ENCODE results near the gene PLIN4.

PLIN4 gene

DNA sequence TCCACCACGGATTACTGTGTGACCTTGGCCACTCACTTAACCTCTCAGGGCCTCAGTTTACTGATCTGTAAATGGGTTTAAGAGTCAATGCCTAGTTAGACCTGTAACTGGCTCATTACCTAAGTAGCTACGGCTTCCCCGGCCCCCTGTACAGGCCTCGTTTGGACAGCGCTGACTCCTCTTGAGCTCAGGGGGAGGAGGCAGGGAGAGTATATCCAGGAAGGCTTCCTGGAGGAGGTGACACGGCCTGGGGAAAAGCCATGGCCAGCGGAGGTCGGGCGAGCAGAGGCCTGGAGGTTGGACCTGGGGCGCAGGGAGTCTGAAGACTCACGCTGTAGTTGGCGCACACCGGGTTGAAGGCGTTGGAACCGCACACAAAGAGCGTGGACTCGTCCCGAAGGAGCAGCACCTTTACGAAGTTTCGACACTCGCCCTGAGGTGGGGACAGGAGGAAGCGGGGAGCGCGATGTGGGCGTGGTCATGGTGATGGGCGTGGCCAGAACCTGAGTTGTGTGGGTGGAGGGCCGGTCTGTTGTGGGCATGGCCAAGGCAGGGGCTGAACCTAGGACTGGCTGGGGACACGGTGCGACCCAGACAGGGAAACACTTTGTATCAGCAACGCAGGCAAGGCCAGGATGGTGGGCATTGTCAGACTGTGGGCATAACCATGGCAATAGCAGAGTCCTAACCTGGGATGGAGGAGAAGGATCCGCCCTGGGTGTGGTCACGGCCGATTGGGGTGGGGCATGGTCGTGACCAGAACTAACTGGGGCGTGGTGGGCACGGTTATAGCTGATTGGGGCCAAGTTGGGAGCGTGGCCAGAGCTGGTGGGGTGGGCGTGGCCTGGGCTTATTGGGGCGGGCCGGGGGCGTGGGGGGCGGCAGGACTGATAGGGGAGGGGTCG is 37.6 kb upstream of the PLIN4 start:
- no peaks in the 10 kb centered on the region for H3K36me3 ChIP-seq (ENCODE audit: control insufficient read depth in 1 of 2, insufficient read depth in 2 of 2, low read length in 2 of 2)
- peaks cover 0 to 3% of the 10 kb centered on the region in 2 donors for H3K4me1 ChIP-seq (ENCODE audit: control insufficient read depth in 1 of 2, insufficient read depth in 2 of 2, low read length in 2 of 2)
- no peaks in the 10 kb centered on the region for H3K9me3 ChIP-seq (ENCODE audit: control insufficient read depth in 1 of 2, low read length in 2 of 2)
- H3K27me3 ChIP-seq (ENCODE audit: low read depth, low read length): no peaks in the 10 kb centered on the region
- no peak overlapping the region for H3K27ac ChIP-seq (ENCODE audit: low read length)
- H3K4me3 ChIP-seq (ENCODE audit: low read depth in 1 of 2, low read length in 2 of 2): no peak overlapping the region

DNA sequence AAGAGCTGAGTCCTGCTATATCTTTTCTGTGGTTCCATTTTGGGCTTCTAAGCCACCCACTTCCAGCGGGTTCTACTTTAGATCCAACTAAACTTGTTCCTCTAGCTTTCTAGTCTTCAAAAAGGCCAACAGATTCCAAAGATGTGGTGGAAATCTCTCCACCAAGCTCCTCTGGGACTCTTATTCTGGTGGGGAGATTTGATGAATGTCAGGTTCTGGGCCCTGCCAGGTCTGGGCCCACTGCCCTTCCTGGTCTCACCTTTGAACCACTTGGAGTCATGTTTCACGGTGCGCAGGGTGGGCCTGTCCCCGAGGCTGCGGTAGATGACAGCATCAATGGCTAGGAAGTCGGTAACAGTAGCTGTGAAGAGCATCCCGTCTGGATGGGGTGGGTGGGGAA is 36.4 kb upstream of the PLIN4 start:
- H3K36me3 ChIP-seq (ENCODE audit: control insufficient read depth in 1 of 2, insufficient read depth in 2 of 2, low read length in 2 of 2): no peaks in the 10 kb centered on the region

DNA sequence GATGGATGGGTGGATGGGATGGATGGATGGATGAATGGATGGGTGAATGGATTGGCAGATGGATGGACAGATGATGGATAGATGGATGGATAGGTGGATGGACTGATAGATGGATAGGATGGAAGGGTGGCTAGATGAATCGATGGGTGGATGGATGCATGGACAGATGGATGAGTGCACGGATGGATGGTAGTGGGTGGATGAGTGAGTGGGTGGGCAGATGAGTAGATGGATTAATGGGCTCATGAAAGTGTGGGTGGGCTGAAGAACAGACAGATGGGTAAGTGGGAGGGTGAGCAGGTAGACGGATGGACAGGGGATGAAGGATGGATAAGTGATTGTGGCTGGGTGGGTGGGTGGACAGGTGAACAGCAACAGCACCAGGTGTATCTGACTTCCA is 35.5 kb upstream of the PLIN4 start:
- Histone ChIP-seq H3K27ac (ENCODE audit: low read length) (no peak overlapping the region), H3K9me3 (ENCODE audit: control insufficient read depth in 1 of 2, low read length in 2 of 2) (no peaks in the 10 kb centered on the region), H3K4me3 (ENCODE audit: low read depth in 1 of 2, low read length in 2 of 2) (no peak overlapping the region), H3K4me1 (ENCODE audit: control insufficient read depth in 1 of 2, insufficient read depth in 2 of 2, low read length in 2 of 2) (peaks cover 0 to 3% of the 10 kb centered on the region in 2 donors), H3K36me3 (ENCODE audit: control insufficient read depth in 1 of 2, insufficient read depth in 2 of 2, low read length in 2 of 2) (no peaks in the 10 kb centered on the region), H3K27me3 (ENCODE audit: low read depth, low read length) (no peaks in the 10 kb centered on the region)

More for the DNA sequence above, 36.4 kb upstream of the PLIN4 start:
- Histone ChIP-seq H3K27ac (ENCODE audit: low read length) (no peak overlapping the region), H3K4me1 (ENCODE audit: control insufficient read depth in 1 of 2, insufficient read depth in 2 of 2, low read length in 2 of 2) (peaks cover 0 to 3% of the 10 kb centered on the region in 2 donors), H3K9me3 (ENCODE audit: control insufficient read depth in 1 of 2, low read length in 2 of 2) (no peaks in the 10 kb centered on the region), H3K27me3 (ENCODE audit: low read depth, low read length) (no peaks in the 10 kb centered on the region), H3K4me3 (ENCODE audit: low read depth in 1 of 2, low read length in 2 of 2) (no peak overlapping the region)

DNA sequence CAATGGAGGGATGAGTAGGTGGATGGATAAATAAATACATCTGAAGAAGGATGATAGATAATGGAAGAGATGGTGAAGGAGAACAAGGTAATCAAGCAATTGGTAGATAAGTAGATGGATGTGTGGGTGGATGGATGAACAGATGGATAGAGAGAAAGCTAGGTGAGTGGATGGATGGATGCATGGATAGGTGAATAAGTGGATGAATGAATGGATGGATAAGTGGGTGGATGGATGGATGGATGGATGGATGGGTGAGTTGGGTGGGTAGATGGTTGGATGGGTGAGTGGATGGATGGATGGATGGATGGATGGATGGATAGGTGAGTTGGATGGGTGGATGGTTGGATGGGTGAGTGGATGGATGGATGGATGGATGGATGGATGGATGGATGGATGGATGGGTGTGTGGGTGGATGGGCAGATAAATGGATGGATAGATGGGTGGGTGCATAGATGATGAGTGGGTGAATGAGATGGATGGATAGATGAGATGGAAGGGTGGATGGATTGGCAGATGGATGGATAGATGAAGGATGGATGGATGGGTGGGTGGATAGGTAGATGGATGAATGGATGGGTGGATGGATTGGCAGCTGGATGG is 34.9 kb upstream of the PLIN4 start:
- H3K4me3 ChIP-seq (ENCODE audit: low read depth in 1 of 2, low read length in 2 of 2): no peak overlapping the region
- H3K27me3 ChIP-seq (ENCODE audit: low read depth, low read length): no peaks in the 10 kb centered on the region
- H3K27ac ChIP-seq (ENCODE audit: low read length): no peak overlapping the region
- H3K9me3 ChIP-seq (ENCODE audit: control insufficient read depth in 1 of 2, low read length in 2 of 2): no peaks in the 10 kb centered on the region
- H3K4me1 ChIP-seq (ENCODE audit: control insufficient read depth in 1 of 2, insufficient read depth in 2 of 2, low read length in 2 of 2): peaks cover 0 to 3% of the 10 kb centered on the region in 2 donors
- no peaks in the 10 kb centered on the region for H3K36me3 ChIP-seq (ENCODE audit: control insufficient read depth in 1 of 2, insufficient read depth in 2 of 2, low read length in 2 of 2)

DNA sequence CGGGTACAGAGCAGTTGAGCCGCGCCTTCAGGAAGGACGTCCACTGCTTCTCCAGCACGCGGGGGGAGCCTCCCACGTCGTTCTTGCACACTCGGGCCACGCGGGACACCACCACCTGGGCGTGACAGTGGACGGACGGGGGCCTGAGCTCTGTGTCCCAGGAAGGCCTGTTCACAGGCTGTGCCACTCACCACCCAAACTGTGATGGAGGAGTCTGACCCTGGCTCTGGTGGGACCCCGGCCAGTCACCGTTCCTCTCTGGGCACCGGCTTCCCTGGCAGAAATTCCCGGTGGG is 34.2 kb upstream of the PLIN4 start:
- no peaks in the 10 kb centered on the region for H3K9me3 ChIP-seq (ENCODE audit: control insufficient read depth in 1 of 2, low read length in 2 of 2)
- H3K27me3 ChIP-seq (ENCODE audit: low read depth, low read length): no peaks in the 10 kb centered on the region
- H3K36me3 ChIP-seq (ENCODE audit: control insufficient read depth in 1 of 2, insufficient read depth in 2 of 2, low read length in 2 of 2): no peaks in the 10 kb centered on the region
- H3K4me3 ChIP-seq (ENCODE audit: low read depth in 1 of 2, low read length in 2 of 2): no peak overlapping the region
- no peak overlapping the region for H3K27ac ChIP-seq (ENCODE audit: low read length)
- H3K4me1 ChIP-seq (ENCODE audit: control insufficient read depth in 1 of 2, insufficient read depth in 2 of 2, low read length in 2 of 2): no peaks in the 10 kb centered on the region

DNA sequence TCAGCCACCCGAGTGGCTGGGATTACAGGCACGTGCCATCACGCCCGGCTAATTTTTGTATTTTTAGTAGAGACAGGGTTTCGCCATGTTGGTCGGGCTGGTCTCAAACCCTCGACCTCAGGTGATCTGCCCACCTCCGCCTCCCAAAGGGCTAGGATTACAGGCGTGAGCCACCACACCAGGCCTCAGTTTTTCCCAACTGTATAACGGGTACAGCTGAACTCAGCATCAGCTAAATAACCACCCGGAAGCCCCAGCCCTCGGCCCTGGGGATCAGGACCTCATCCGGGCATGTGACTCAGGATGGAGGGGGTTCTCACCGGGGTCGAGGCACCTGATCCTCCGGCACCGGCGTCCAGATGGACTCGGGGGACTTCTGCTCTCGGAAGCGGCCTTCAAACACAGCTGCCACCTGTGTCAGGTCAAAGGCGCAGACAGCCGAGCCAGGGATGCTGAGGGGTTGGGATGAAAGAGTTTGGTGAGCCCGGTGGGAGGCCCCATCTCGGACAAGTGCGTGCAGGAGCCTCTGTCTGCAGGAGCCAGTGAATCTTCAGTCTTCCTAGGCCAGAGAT is 32.3 kb upstream of the PLIN4 start:
- H3K9me3 ChIP-seq (ENCODE audit: control insufficient read depth in 1 of 2, low read length in 2 of 2): no peaks in the 10 kb centered on the region
- no peak overlapping the region for H3K4me3 ChIP-seq (ENCODE audit: low read depth in 1 of 2, low read length in 2 of 2)
- no peaks in the 10 kb centered on the region for H3K36me3 ChIP-seq (ENCODE audit: control insufficient read depth in 1 of 2, insufficient read depth in 2 of 2, low read length in 2 of 2)
- no peaks in the 10 kb centered on the region for H3K4me1 ChIP-seq (ENCODE audit: control insufficient read depth in 1 of 2, insufficient read depth in 2 of 2, low read length in 2 of 2)
- H3K27ac ChIP-seq (ENCODE audit: low read length): no peak overlapping the region
- no peaks in the 10 kb centered on the region for H3K27me3 ChIP-seq (ENCODE audit: low read depth, low read length)

DNA sequence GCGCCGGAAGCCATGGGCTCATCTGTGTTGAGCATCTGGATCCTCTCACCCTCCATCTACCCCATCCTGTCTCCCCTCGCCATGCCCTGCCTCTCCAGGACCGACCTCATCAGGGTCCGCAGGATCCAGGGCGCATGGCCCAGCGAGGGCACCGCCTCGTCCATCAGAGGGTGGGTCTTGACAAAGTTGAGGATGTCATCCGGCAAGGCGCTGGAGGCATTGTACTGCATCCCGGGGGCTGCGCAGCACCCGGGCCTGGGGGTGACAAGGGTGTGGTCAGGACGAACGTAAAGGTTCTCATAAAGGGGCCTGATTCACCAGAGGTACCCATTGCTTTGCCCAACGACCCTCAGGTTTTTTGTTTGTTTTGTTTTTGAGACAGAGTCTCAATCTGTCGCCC is 31.7 kb upstream of the PLIN4 start:
- H3K36me3 ChIP-seq (ENCODE audit: control insufficient read depth in 1 of 2, insufficient read depth in 2 of 2, low read length in 2 of 2): no peaks in the 10 kb centered on the region
- H3K27me3 ChIP-seq (ENCODE audit: low read depth, low read length): no peaks in the 10 kb centered on the region
- no peak overlapping the region for H3K27ac ChIP-seq (ENCODE audit: low read length)
- H3K4me1 ChIP-seq (ENCODE audit: control insufficient read depth in 1 of 2, insufficient read depth in 2 of 2, low read length in 2 of 2): no peaks in the 10 kb centered on the region
- H3K9me3 ChIP-seq (ENCODE audit: control insufficient read depth in 1 of 2, low read length in 2 of 2): no peaks in the 10 kb centered on the region
- H3K4me3 ChIP-seq (ENCODE audit: low read depth in 1 of 2, low read length in 2 of 2): no peak overlapping the region

DNA sequence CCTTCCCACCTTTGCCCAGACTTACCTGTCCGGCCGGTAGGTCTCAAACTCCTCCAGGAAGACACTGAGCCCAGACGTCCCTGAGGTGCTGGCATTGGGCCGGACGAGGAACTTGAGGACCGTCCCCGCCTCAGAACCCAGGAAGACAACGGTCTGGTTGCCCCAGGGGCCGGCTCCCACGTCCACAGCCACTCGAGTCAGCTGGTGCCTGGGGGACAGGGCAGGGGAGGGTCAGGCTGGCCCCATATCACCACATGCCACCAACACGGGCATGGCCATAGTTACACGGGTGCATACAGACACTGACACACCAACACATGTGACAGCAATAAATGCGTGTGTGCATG is 29.9 kb upstream of the PLIN4 start:
- Histone ChIP-seq H3K27me3 (ENCODE audit: low read depth, low read length) (no peaks in the 10 kb centered on the region), H3K4me3 (ENCODE audit: low read depth in 1 of 2, low read length in 2 of 2) (no peak overlapping the region), H3K4me1 (ENCODE audit: control insufficient read depth in 1 of 2, insufficient read depth in 2 of 2, low read length in 2 of 2) (no peaks in the 10 kb centered on the region), H3K36me3 (ENCODE audit: control insufficient read depth in 1 of 2, insufficient read depth in 2 of 2, low read length in 2 of 2) (no peaks in the 10 kb centered on the region), H3K27ac (ENCODE audit: low read length) (no peak overlapping the region), H3K9me3 (ENCODE audit: control insufficient read depth in 1 of 2, low read length in 2 of 2) (no peaks in the 10 kb centered on the region)

DNA sequence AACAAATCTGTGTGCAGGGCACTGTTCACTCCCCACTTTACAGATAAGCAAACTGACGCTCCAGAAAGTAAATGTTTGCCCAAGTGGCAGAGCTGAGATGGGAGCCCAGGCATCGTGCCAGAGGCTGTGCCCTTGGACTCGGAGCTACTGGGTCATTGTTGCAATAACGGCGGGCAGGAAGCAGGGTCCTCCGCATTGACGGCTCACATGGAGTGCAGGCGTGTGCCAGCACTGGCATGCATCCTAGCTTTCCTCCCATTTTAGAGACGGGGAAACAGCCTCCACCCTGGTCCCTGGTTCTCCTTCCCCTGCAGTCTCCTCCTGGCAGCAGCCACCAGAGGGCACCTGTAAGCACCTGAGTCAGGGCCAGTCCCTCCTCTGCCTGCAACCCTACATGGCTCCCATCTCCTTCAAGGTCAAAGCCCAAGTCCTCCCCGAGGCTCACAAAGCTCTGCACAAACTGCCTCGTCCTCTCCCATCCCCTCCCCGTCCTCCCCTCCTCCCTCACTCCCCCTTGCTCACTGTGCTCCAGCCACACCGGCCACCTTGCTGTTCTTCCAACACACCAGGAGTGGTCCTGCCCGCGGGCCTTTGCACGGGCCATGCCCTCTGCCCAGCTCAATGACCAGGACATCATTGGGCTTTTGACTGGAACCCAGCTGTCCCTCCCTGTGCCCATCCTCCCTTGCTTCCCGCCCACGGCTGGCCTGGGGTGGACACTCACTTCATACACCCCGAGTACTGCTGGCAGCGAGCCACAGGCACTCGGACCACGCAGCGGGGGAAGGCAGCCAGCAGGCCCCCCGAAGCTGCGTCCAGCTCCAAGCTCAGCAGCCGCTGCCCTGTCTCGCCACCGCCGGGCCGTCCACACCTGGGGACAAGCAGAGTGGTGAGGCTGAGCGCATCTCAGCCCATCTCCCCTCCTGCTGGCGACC is 29.3 kb upstream of the PLIN4 start:
- H3K36me3 ChIP-seq (ENCODE audit: control insufficient read depth in 1 of 2, insufficient read depth in 2 of 2, low read length in 2 of 2): no peaks in the 10 kb centered on the region
- H3K9me3 ChIP-seq (ENCODE audit: control insufficient read depth in 1 of 2, low read length in 2 of 2): no peaks in the 10 kb centered on the region
- no peaks in the 10 kb centered on the region for H3K4me1 ChIP-seq (ENCODE audit: control insufficient read depth in 1 of 2, insufficient read depth in 2 of 2, low read length in 2 of 2)
- H3K27ac ChIP-seq (ENCODE audit: low read length): no peak overlapping the region
- H3K27me3 ChIP-seq (ENCODE audit: low read depth, low read length): no peaks in the 10 kb centered on the region
- no peak overlapping the region for H3K4me3 ChIP-seq (ENCODE audit: low read depth in 1 of 2, low read length in 2 of 2)

DNA sequence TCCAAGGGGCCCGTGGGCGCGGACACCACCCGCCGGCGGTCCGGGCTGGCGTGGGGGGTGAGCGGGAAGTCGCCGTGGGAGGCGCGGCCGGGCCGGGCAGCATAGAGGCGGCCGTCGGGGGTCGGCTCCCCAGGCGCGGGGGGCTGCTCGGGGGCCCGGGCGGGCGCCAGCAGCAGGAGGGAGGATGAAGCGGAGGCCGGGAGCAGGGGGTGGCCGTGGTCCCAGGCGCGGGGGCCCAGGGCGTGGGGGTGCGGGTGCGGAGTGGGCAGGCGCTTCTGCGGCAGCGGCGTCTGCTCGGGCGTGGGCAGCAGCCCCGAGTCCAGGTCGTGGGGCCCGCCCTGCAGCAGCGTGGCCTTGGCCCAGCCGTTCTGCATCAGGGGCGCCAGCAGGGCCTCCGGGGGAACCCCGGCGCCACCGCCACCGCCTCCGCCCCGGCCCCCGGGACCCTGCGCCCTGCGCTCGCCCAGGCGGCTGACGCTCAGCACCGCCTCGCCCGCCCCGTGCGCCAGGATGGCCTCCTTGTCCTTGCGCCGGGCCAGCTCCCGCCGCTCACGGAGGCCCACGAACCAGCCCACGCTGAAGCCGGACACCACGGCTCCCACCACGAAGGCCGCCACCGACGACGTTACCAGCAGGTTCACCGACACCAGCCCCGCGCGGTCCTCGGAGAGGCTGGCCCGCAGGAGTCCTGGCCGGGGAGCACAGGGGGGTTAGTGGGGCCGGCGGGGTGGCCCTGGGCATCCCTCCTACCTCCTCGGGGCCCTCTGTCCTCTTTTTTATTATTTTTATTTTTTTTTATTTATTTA is 25.8 kb upstream of the PLIN4 start:
- no peaks in the 10 kb centered on the region for H3K4me1 ChIP-seq (ENCODE audit: control insufficient read depth in 1 of 2, insufficient read depth in 2 of 2, low read length in 2 of 2)
- H3K4me3 ChIP-seq (ENCODE audit: low read depth in 1 of 2, low read length in 2 of 2): no peak overlapping the region
- no peaks in the 10 kb centered on the region for H3K9me3 ChIP-seq (ENCODE audit: control insufficient read depth in 1 of 2, low read length in 2 of 2)
- H3K27ac ChIP-seq (ENCODE audit: low read length): no peak overlapping the region
- H3K27me3 ChIP-seq (ENCODE audit: low read depth, low read length): no peaks in the 10 kb centered on the region
- no peaks in the 10 kb centered on the region for H3K36me3 ChIP-seq (ENCODE audit: control insufficient read depth in 1 of 2, insufficient read depth in 2 of 2, low read length in 2 of 2)

Measured in muscle layer of duodenum (tissue), 2 donors.